HFFc6 (cell line): ENCODE data around the gene KCMF1. TPM values are rescaled to one million over a fixed set of nuclear protein-coding genes. Genes with fewer than 3 reads are reported as not detected.

Source experiments
- DNase-seq: peaks from one replicate; pipeline ENCODE4 v3.0.0-alpha.2; 2018
- H3K27ac Mint-ChIP-seq: 2 replicates; pipeline ENCODE4 v1.8.0; 2020; ENCODE audit warnings: mild to moderate bottlenecking, mixed read lengths
- H3K27me3 Mint-ChIP-seq: 2 replicates; pipeline ENCODE4 v1.8.0; 2021; ENCODE audit warnings: mild to moderate bottlenecking, moderate library complexity, mixed read lengths; ENCODE audit not compliant: insufficient read depth
- H3K36me3 Mint-ChIP-seq: 2 replicates; pipeline ENCODE4 v1.8.0; 2021; ENCODE audit warnings: low read depth, mixed read lengths
- H3K4me1 Mint-ChIP-seq: 2 replicates; pipeline ENCODE4 v1.8.0; 2020; ENCODE audit warnings: low read depth, mixed read lengths
- H3K4me3 Mint-ChIP-seq: 2 replicates; pipeline ENCODE4 v1.8.0; 2020; ENCODE audit warnings: mild to moderate bottlenecking, moderate library complexity, mixed read lengths
- H3K9me3 Mint-ChIP-seq: 2 replicates; pipeline ENCODE4 v1.8.0; 2020; ENCODE audit warnings: mild to moderate bottlenecking, mixed read lengths
- total RNA-seq, 6 experiments: library from RNA; stranded (reverse); fragmentation: NEBNext Ultra II Directional; extraction: Animal tissue kit (Norgen Biotek cat#: 25700); gene quantifications; 2 replicates in 1 of 6; 3 replicates in 5 of 6; pipeline ENCODE4 v1.2.3, GENCODE V29; 2021
- TF ChIP-seq, protein P1 (sequence below): fragments of 200-600 bp; sonication (generic); IDR thresholded peaks from 2 replicates; pipeline ENCODE4 v1.5.0; 2021; ENCODE audit warnings: antibody characterized with exemption, mild to moderate bottlenecking

KCMF1 gene
- total RNA-seq, 6 experiments from 2014 or later, result 95.7 to 105 (median 101) TPM

DNA sequence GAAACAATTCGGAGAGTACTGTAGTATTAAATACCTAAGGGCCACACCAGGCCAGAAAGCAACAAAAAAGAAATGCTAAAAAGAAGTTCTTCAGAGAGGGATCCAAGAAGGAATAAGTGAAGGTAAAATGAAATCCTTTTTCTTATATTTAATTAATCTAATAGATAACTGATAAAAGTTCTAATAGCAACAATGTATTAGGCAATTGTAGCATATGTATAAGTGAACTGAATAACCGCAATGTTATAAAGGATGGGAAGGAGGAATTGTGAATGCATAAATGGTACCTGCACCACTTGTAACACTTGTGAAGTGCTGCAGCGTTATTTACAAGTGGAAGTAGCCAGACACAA is 43.7 kb upstream of the KCMF1 start:
- peak overlapping the region; percentile 89 for H3K4me3 Mint-ChIP-seq
- peaks cover 45% of the 10 kb centered on the region for H3K4me1 Mint-ChIP-seq
- no peaks in the 10 kb centered on the region for H3K9me3 Mint-ChIP-seq
- no peak for DNase-seq
- no peaks in the 10 kb centered on the region for H3K36me3 Mint-ChIP-seq
- no peaks in the 10 kb centered on the region for H3K27me3 Mint-ChIP-seq
- TF ChIP-seq, protein P1, sequence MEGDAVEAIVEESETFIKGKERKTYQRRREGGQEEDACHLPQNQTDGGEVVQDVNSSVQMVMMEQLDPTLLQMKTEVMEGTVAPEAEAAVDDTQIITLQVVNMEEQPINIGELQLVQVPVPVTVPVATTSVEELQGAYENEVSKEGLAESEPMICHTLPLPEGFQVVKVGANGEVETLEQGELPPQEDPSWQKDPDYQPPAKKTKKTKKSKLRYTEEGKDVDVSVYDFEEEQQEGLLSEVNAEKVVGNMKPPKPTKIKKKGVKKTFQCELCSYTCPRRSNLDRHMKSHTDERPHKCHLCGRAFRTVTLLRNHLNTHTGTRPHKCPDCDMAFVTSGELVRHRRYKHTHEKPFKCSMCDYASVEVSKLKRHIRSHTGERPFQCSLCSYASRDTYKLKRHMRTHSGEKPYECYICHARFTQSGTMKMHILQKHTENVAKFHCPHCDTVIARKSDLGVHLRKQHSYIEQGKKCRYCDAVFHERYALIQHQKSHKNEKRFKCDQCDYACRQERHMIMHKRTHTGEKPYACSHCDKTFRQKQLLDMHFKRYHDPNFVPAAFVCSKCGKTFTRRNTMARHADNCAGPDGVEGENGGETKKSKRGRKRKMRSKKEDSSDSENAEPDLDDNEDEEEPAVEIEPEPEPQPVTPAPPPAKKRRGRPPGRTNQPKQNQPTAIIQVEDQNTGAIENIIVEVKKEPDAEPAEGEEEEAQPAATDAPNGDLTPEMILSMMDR, result peak; percentile 35
- peak overlapping the region; percentile 54 for H3K27ac Mint-ChIP-seq

DNA sequence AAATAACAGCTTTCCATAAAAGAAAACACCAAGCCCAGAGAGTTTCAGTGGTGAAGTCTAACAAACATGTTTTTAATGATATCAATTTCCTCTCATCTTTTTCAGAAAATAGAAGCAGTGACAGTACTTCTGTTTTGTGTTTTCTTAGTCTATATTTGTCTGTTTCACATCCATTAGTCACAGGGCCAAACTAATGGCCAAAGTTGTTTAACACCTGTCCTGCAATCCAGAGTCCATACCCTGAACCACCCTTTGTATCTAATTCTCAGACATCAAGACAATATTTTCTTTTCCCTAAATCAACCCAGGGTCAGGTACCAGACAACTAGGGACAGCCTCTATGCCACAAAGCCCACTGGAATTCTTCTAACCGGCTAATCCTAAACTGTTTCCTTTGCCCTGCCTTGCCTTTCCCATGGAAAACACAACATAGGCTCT is 39.6 kb upstream of the KCMF1 start:
- H3K36me3 Mint-ChIP-seq, result no peaks in the 10 kb centered on the region
- H3K4me3 Mint-ChIP-seq, result no peak overlapping the region

DNA sequence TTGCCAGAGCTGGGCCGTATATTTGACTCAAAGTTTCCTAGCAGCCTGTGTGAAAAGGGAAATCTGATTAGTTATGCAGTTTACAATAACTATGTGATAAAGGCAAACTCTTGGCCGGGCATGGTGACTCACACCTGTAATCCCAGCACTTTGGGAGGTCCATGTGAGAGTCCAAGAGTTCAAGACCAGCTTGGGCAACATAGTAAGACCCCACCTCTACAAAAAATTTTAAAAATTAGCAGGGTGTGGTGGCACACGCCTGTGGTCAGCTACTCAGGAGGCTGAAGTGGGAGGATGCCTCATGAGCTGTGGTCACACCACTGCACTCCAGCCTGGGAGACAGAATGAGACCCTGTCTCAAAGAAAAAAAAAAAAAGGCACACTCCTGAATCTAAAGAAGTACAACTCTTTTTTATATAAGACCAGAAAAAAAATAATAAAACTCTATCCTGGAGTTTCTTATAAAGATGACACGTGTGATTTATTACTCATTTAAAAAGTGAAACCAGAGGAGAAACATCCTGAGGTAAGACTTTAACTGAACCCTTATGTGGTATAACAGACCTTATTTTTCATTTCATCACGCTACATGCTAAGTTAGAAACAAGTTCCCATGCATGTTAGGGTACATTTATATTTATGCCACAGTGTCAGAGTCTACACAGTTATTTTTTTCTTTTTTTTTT is 32.6 kb upstream of the KCMF1 start:
- peak overlapping the region; percentile 17; the same call in 1 of the 2 replicates for H3K4me3 Mint-ChIP-seq
- H3K27me3 Mint-ChIP-seq, result no peaks in the 10 kb centered on the region
- peaks cover 4% of the 10 kb centered on the region; the same call in 1 of the 2 replicates for H3K36me3 Mint-ChIP-seq
- TF ChIP-seq, protein P1, result no peak
- H3K4me1 Mint-ChIP-seq, result peaks cover 28% of the 10 kb centered on the region
- H3K9me3 Mint-ChIP-seq, result no peaks in the 10 kb centered on the region
- H3K27ac Mint-ChIP-seq, result peak overlapping the region; percentile 59
- DNase-seq, result no peak

More for the DNA sequence above, 39.6 kb upstream of the KCMF1 start:
- TF ChIP-seq, protein P1, result no peak
- Mint-ChIP-seq H3K9me3 (no peaks in the 10 kb centered on the region), H3K27ac (no peak overlapping the region; the same call in 1 of the 2 replicates), H3K27me3 (no peaks in the 10 kb centered on the region; the same call in 1 of the 2 replicates), H3K4me1 (peaks cover 20% of the 10 kb centered on the region)
- no peak for DNase-seq

DNA sequence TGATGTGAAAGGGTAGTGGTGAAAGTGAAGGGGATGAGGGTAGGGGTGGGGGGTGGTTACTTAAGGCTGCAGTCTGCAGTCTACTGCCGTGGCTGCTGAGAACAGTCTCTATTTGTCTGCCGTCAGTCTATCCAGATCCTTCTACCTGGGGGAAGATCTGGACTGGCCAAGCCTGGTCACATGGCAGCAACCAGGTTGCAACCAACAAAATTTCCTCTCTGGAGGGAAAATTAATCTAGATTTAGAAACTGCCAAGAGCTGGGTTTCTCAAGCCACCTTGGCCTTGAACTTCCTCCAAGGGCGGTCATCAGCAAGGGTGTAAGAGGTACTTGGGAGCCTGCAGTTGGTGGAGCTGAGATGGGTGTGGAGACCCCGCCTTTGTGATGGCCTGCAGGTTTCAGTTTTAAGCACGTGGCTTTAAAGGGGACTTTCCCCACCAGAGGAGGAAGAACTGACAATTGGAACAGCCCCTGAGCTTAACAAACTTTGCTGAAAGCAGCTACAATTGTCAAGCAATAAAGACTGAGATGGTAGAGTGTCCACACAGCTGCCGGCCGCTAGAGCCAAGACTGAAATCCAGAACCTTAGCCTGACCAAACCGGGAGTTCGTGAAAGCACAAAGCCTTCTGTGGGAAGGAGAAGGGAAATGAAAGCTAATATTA is 31.4 kb upstream of the KCMF1 start:
- Mint-ChIP-seq H3K27ac (no peak overlapping the region; the same call in 1 of the 2 replicates), H3K36me3 (peaks cover 4% of the 10 kb centered on the region; the same call in 1 of the 2 replicates)

DNA sequence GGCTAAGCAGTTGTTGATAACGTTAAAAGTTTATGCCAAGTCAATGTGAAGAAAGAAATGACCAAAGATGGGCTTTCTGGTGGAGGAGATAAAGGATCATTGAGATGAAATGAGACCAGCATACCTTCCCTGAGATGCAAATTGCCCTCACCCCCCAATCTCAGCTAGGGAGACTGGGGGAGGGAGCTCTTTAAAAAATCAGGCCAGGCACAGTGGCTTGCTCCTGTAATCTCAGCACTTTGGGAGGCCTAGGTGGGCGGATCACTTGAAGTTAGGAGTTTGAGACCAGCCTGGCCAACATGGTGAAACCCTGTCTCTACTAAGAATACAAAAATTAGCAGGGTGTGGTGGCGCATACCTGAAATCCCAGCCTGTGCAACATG is 30.9 kb upstream of the KCMF1 start:
- H3K27ac Mint-ChIP-seq, result no peak overlapping the region; the same call in 1 of the 2 replicates
- no peaks in the 10 kb centered on the region for H3K9me3 Mint-ChIP-seq
- no peaks in the 10 kb centered on the region for H3K27me3 Mint-ChIP-seq
- TF ChIP-seq, protein P1, result no peak
- DNase-seq, result no peak
- H3K36me3 Mint-ChIP-seq, result peaks cover 9% of the 10 kb centered on the region; the same call in 1 of the 2 replicates
- H3K4me1 Mint-ChIP-seq, result peaks cover 44% of the 10 kb centered on the region
- no peak overlapping the region for H3K4me3 Mint-ChIP-seq

More for the DNA sequence above, 31.4 kb upstream of the KCMF1 start:
- no peak overlapping the region for H3K4me3 Mint-ChIP-seq
- H3K4me1 Mint-ChIP-seq, result peaks cover 39% of the 10 kb centered on the region
- TF ChIP-seq, protein P1, result no peak
- H3K9me3 Mint-ChIP-seq, result no peaks in the 10 kb centered on the region
- no peaks in the 10 kb centered on the region for H3K27me3 Mint-ChIP-seq
- no peak for DNase-seq
